ENCODE data around the gene PRPS1L1. TPM values are rescaled to one million over a fixed set of nuclear protein-coding genes. Genes with fewer than 3 reads are reported as not detected.

PRPS1L1 gene
- total RNA-seq, 4 donors from 2014 or later = not detected

- Histone ChIP-seq H3K4me3 (no peak overlapping the region), H3K36me3 (no peaks in the 10 kb centered on the region), H3K27me3 (no peaks in the 10 kb centered on the region), H3K9me3 (no peaks in the 10 kb centered on the region), H3K4me1 (peaks cover 0 to 7% (median 2%) of the 10 kb centered on the region in 4 donors), H3K27ac (replicated peaks in 1 of 4) (no peak overlapping the region)
- DNase-seq (ENCODE audit: extremely low spot score) = no peak
- TF ChIP-seq POLR2AphosphoS5 (IDR thresholded peaks at IDR 0.05) (no peak), CTCF (IDR thresholded peaks at IDR 0.05) (no peak), EP300 (IDR thresholded peaks at IDR 0.05) (no peak), POLR2A (IDR thresholded peaks at IDR 0.05; ENCODE audit: low read depth) (no peak)
- 92% methylated on average over 6 of the region's 6 CpGs for WGBS
- intact Hi-C loops (cut with DNase I) = no loop called here
Measured at GRCh38 chr7:17988858-17989257, 38.8 kb downstream of the PRPS1L1 start.

GRCh38 chr7:17988141-17988540 lies 39.5 kb downstream of the PRPS1L1 start:
- H3K27ac ChIP-seq (replicated peaks in 1 of 4) = no peak overlapping the region
- no peak for TF ChIP-seq CTCF (IDR thresholded peaks at IDR 0.05)
- no peak for TF ChIP-seq EP300 (IDR thresholded peaks at IDR 0.05)
- no peak for TF ChIP-seq POLR2A (IDR thresholded peaks at IDR 0.05; ENCODE audit: low read depth)
- TF ChIP-seq POLR2AphosphoS5 (IDR thresholded peaks at IDR 0.05) = no peak
- 86% methylated on average over 6 of the region's 6 CpGs for WGBS
- no peak for DNase-seq (ENCODE audit: extremely low spot score)
- no peaks in the 10 kb centered on the region for H3K9me3 ChIP-seq
- no peaks in the 10 kb centered on the region for H3K36me3 ChIP-seq
- H3K4me3 ChIP-seq = no peak overlapping the region
- intact Hi-C loops (cut with DNase I) = no loop called here
- no peaks in the 10 kb centered on the region for H3K27me3 ChIP-seq
- peaks cover 0 to 7% (median 2%) of the 10 kb centered on the region in 4 donors for H3K4me1 ChIP-seq

- Histone ChIP-seq H3K4me3 (no peak overlapping the region), H3K9me3 (no peaks in the 10 kb centered on the region), H3K36me3 (no peaks in the 10 kb centered on the region), H3K4me1 (peaks cover 0 to 7% (median 2%) of the 10 kb centered on the region in 4 donors), H3K27me3 (no peaks in the 10 kb centered on the region), H3K27ac (replicated peaks in 1 of 4) (no peak overlapping the region)
- no peak for TF ChIP-seq POLR2AphosphoS5 (IDR thresholded peaks at IDR 0.05)
- 39% methylated on average over 1 of the region's 1 CpG for WGBS
- intact Hi-C loops (cut with DNase I) = no loop called here
- no peak for DNase-seq (ENCODE audit: extremely low spot score)
Measured at GRCh38 chr7:17986851-17987250, 40.8 kb downstream of the PRPS1L1 start.

GRCh38 chr7:17985473-17986239 lies 42.0 kb downstream of the PRPS1L1 start:
- TF ChIP-seq POLR2A (IDR thresholded peaks at IDR 0.05; ENCODE audit: low read depth) (no peak), CTCF (IDR thresholded peaks at IDR 0.05) (no peak), EP300 (IDR thresholded peaks at IDR 0.05) (no peak), POLR2AphosphoS5 (IDR thresholded peaks at IDR 0.05) (no peak)
- peaks cover 0 to 3% (median 0%) of the 10 kb centered on the region in 4 donors for H3K9me3 ChIP-seq
- no peaks in the 10 kb centered on the region for H3K27me3 ChIP-seq
- H3K36me3 ChIP-seq = no peaks in the 10 kb centered on the region
- H3K4me3 ChIP-seq = no peak overlapping the region
- 90% methylated on average over 6 of the region's 6 CpGs for WGBS
- H3K4me1 ChIP-seq = peaks cover 0 to 7% (median 2%) of the 10 kb centered on the region in 4 donors
- no peak overlapping the region for H3K27ac ChIP-seq (replicated peaks in 1 of 4)
- intact Hi-C loops (cut with DNase I) = no loop called here
- DNase-seq (ENCODE audit: extremely low spot score) = no peak

GRCh38 chr7:17984288-17984687 lies 43.4 kb downstream of the PRPS1L1 start:
- 81% methylated on average over 1 of the region's 1 CpG for WGBS
- no peaks in the 10 kb centered on the region for H3K27me3 ChIP-seq
- peaks cover 0 to 7% (median 2%) of the 10 kb centered on the region in 4 donors for H3K4me1 ChIP-seq
- no peak overlapping the region for H3K27ac ChIP-seq (replicated peaks in 1 of 4)
- TF ChIP-seq EP300 (IDR thresholded peaks at IDR 0.05) = no peak
- TF ChIP-seq CTCF (IDR thresholded peaks at IDR 0.05) = no peak
- TF ChIP-seq POLR2AphosphoS5 (IDR thresholded peaks at IDR 0.05) = no peak
- no peak for TF ChIP-seq POLR2A (IDR thresholded peaks at IDR 0.05; ENCODE audit: low read depth)
- no peak for DNase-seq (ENCODE audit: extremely low spot score)
- intact Hi-C loops (cut with DNase I) = no loop called here
- H3K4me3 ChIP-seq = no peak overlapping the region
- H3K36me3 ChIP-seq = no peaks in the 10 kb centered on the region
- peaks cover 0 to 3% (median 0%) of the 10 kb centered on the region in 4 donors for H3K9me3 ChIP-seq

All from esophagus muscularis mucosa (tissue), 4 donors.